Measurements from ENCODE around the gene EFTUD2. TPM values are rescaled to one million over a fixed set of nuclear protein-coding genes. Genes with fewer than 3 reads are reported as not detected.

EFTUD2 gene
- total and polyA plus RNA-seq, 2 experiments from 2014 or later, result 65.2 to 87.0 TPM

GRCh38 chr17:44933824-44934744 lies 34.8 kb upstream of the EFTUD2 start:
- Histone ChIP-seq H3K9me3 (ENCODE audit: low read depth) (no peaks in the 10 kb centered on the region), H4K20me1 (ENCODE audit: insufficient read depth, poor library complexity, severe bottlenecking) (no peaks in the 10 kb centered on the region), H2AFZ (no peak overlapping the region), H3K27ac (no peak overlapping the region), H3K79me2 (peaks cover 16% of the 10 kb centered on the region), H3K9me2 (replicated peaks; ENCODE audit: insufficient read depth) (no peaks in the 10 kb centered on the region), H3K4me2 (no peak overlapping the region), H3K36me3 (replicated peaks; ENCODE audit: insufficient read depth, low read depth) (no peaks in the 10 kb centered on the region), H3K27me3 (no peaks in the 10 kb centered on the region), H3K4me3 (no peak overlapping the region), H3K4me1 (ENCODE audit: insufficient read depth) (no peaks in the 10 kb centered on the region)
- TF ChIP-seq, protein P1, sequence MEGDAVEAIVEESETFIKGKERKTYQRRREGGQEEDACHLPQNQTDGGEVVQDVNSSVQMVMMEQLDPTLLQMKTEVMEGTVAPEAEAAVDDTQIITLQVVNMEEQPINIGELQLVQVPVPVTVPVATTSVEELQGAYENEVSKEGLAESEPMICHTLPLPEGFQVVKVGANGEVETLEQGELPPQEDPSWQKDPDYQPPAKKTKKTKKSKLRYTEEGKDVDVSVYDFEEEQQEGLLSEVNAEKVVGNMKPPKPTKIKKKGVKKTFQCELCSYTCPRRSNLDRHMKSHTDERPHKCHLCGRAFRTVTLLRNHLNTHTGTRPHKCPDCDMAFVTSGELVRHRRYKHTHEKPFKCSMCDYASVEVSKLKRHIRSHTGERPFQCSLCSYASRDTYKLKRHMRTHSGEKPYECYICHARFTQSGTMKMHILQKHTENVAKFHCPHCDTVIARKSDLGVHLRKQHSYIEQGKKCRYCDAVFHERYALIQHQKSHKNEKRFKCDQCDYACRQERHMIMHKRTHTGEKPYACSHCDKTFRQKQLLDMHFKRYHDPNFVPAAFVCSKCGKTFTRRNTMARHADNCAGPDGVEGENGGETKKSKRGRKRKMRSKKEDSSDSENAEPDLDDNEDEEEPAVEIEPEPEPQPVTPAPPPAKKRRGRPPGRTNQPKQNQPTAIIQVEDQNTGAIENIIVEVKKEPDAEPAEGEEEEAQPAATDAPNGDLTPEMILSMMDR (IDR thresholded peaks at IDR 0.05; ENCODE audit: poor library complexity), result no peak
- 98% methylated on average over 34 of the region's 34 CpGs for WGBS (ENCODE audit: low lambda C conversion rate, missing lambda C conversion rate)
- no peak for DNase-seq (ENCODE audit: low spot score)

DNA sequence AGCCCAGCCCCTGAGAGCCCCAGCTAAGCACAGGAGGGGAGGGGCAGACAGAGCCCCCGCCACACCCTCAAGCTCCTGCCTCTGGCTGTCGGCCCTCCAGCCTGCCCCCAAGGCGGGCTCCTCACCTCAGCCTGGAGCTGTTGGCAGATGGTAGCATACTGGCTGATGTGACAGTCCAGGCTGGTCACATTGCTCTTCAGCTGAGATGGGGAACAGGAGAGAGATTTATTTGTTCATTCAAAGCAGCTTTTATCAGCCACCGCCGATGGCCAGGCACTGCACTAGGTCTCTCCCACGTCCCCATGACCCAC lies 33.5 kb upstream of the EFTUD2 start:
- H3K36me3 ChIP-seq (replicated peaks; ENCODE audit: insufficient read depth, low read depth), result no peaks in the 10 kb centered on the region
- H3K27me3 ChIP-seq, result no peaks in the 10 kb centered on the region
- H3K9me2 ChIP-seq (replicated peaks; ENCODE audit: insufficient read depth), result no peaks in the 10 kb centered on the region
- no peak for DNase-seq (ENCODE audit: low spot score)
- no peak overlapping the region for H3K27ac ChIP-seq
- no peak overlapping the region for H3K4me3 ChIP-seq
- H3K4me2 ChIP-seq, result no peak overlapping the region
- no peaks in the 10 kb centered on the region for H3K4me1 ChIP-seq (ENCODE audit: insufficient read depth)
- H3K9me3 ChIP-seq (ENCODE audit: low read depth), result no peaks in the 10 kb centered on the region
- TF ChIP-seq, protein P1 (IDR thresholded peaks at IDR 0.05; ENCODE audit: poor library complexity), result no peak
- TF ChIP-seq EZH2 (IDR thresholded peaks at IDR 0.05; ENCODE audit: borderline replicate concordance), result no peak
- no peak for TF ChIP-seq EZH2phosphoT487 (IDR thresholded peaks at IDR 0.05; ENCODE audit: low read depth, severe bottlenecking, unreplicated experiment)
- H3K79me2 ChIP-seq, result peaks cover 6% of the 10 kb centered on the region
- WGBS (ENCODE audit: low lambda C conversion rate, missing lambda C conversion rate), result 97% methylated on average over 6 of the region's 6 CpGs
- no peak overlapping the region for H2AFZ ChIP-seq
- no peaks in the 10 kb centered on the region for H4K20me1 ChIP-seq (ENCODE audit: insufficient read depth, poor library complexity, severe bottlenecking)

GRCh38 chr17:44932096-44932786 lies 33.0 kb upstream of the EFTUD2 start:
- no peaks in the 10 kb centered on the region for H4K20me1 ChIP-seq (ENCODE audit: insufficient read depth, poor library complexity, severe bottlenecking)
- H3K4me3 ChIP-seq, result no peak overlapping the region
- H3K9me3 ChIP-seq (ENCODE audit: low read depth), result no peaks in the 10 kb centered on the region
- H3K4me2 ChIP-seq, result no peak overlapping the region
- TF ChIP-seq EZH2 (IDR thresholded peaks at IDR 0.05; ENCODE audit: borderline replicate concordance) (no peak), EZH2phosphoT487 (IDR thresholded peaks at IDR 0.05; ENCODE audit: low read depth, severe bottlenecking, unreplicated experiment) (no peak)
- TF ChIP-seq, protein P1 (IDR thresholded peaks at IDR 0.05; ENCODE audit: poor library complexity), result no peak
- H3K36me3 ChIP-seq (replicated peaks; ENCODE audit: insufficient read depth, low read depth), result no peaks in the 10 kb centered on the region
- no peak for DNase-seq (ENCODE audit: low spot score)
- H3K9me2 ChIP-seq (replicated peaks; ENCODE audit: insufficient read depth), result no peaks in the 10 kb centered on the region
- no peaks in the 10 kb centered on the region for H3K27me3 ChIP-seq
- peaks cover 2% of the 10 kb centered on the region for H3K79me2 ChIP-seq
- H3K27ac ChIP-seq, result no peak overlapping the region
- WGBS (ENCODE audit: low lambda C conversion rate, missing lambda C conversion rate), result 94% methylated on average over 4 of the region's 8 CpGs
- H2AFZ ChIP-seq, result no peak overlapping the region
- no peaks in the 10 kb centered on the region for H3K4me1 ChIP-seq (ENCODE audit: insufficient read depth)

Data from hepatocyte (in vitro differentiated cells).